ENCODE measurements around the gene ASB3.

The ASB3 gene

GRCh38 chr2:53630026-53630606 lies 156.6 kb downstream of the ASB3 start:
- TF ChIP-seq SCRT1 (tag by site-specific recombination; IDR thresholded peaks at IDR 0.05; ENCODE audit: borderline replicate concordance) (no peak), BCL11A (tag by site-specific recombination; IDR thresholded peaks at IDR 0.05; ENCODE audit: low read depth) (no peak), WT1 (tag by site-specific recombination; IDR thresholded peaks at IDR 0.05) (no peak)
- TF ChIP-seq, protein P1, sequence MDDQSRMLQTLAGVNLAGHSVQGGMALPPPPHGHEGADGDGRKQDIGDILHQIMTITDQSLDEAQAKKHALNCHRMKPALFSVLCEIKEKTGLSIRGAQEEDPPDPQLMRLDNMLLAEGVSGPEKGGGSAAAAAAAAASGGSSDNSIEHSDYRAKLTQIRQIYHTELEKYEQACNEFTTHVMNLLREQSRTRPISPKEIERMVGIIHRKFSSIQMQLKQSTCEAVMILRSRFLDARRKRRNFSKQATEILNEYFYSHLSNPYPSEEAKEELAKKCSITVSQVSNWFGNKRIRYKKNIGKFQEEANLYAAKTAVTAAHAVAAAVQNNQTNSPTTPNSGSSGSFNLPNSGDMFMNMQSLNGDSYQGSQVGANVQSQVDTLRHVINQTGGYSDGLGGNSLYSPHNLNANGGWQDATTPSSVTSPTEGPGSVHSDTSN (CRISPR knock-in tag; IDR thresholded peaks at IDR 0.05), result no peak
- Histone ChIP-seq H3K4me3 (ENCODE audit: low read depth, low read length) (no peak overlapping the region), H3K9me3 (ENCODE audit: control insufficient read depth, insufficient read depth, low read depth, low read length) (no peaks in the 10 kb centered on the region), H3K36me3 (ENCODE audit: control insufficient read depth in 2 of 2, insufficient read depth in 1 of 2, low read length in 2 of 2) (no peaks in the 10 kb centered on the region), H3K27ac (ENCODE audit: extremely low read depth, low read depth, low read length) (no peak overlapping the region), H3K4me1 (ENCODE audit: control insufficient read depth, insufficient read depth, low read length) (0 out of 2 replicates have a peak, but pooled peaks cover 2% of the 10 kb centered on the region)
- CTCF ChIA-PET, result no interaction called here
- POLR2A ChIA-PET, result no interaction called here

DNA sequence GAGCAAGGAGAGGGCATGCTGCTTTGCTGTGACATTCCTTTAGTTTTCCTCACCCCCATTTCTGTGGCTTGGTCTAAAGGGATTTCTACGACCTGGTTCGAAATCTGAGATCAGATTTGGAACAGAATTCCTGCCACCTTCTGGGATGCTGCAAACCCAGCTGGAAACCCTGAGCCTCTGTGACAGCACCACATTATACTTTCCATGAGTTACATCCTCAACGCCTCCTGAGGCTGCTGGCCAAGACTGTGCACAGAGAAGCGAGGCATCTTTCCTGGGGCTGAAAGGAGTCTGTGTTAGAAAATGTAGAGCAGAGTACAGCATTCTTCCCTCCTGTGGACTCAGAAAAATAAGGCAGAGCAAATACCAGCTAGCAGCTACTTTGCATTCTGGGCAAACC lies 157.3 kb downstream of the ASB3 start:
- TF ChIP-seq, protein P2, sequence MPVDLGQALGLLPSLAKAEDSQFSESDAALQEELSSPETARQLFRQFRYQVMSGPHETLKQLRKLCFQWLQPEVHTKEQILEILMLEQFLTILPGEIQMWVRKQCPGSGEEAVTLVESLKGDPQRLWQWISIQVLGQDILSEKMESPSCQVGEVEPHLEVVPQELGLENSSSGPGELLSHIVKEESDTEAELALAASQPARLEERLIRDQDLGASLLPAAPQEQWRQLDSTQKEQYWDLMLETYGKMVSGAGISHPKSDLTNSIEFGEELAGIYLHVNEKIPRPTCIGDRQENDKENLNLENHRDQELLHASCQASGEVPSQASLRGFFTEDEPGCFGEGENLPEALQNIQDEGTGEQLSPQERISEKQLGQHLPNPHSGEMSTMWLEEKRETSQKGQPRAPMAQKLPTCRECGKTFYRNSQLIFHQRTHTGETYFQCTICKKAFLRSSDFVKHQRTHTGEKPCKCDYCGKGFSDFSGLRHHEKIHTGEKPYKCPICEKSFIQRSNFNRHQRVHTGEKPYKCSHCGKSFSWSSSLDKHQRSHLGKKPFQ (tag by site-specific recombination; IDR thresholded peaks at IDR 0.05), result no peak
- TF ChIP-seq ZNF768 (tag by site-specific recombination; IDR thresholded peaks at IDR 0.05), result no peak
- POLR2A ChIA-PET, result no interaction called here
- Histone ChIP-seq H3K27ac (ENCODE audit: extremely low read depth, low read depth, low read length) (no peak overlapping the region), H3K36me3 (ENCODE audit: control insufficient read depth in 2 of 2, insufficient read depth in 1 of 2, low read length in 2 of 2) (no peaks in the 10 kb centered on the region), H3K4me1 (ENCODE audit: control insufficient read depth, insufficient read depth, low read length) (0 out of 2 replicates have a peak, but pooled peaks cover 2% of the 10 kb centered on the region), H3K4me3 (ENCODE audit: low read depth, low read length) (no peak overlapping the region), H3K9me3 (ENCODE audit: control insufficient read depth, insufficient read depth, low read depth, low read length) (no peaks in the 10 kb centered on the region)
- CTCF ChIA-PET, result no interaction called here

- POLR2A ChIA-PET, result no interaction called here
- no peak overlapping the region for H3K27ac ChIP-seq (ENCODE audit: extremely low read depth, low read depth, low read length)
- CTCF ChIA-PET, result no interaction called here
- no peak overlapping the region for H3K4me3 ChIP-seq (ENCODE audit: low read depth, low read length)
- H3K4me1 ChIP-seq (ENCODE audit: control insufficient read depth, insufficient read depth, low read length), result 0 out of 2 replicates have a peak, but pooled peaks cover 2% of the 10 kb centered on the region
- H3K36me3 ChIP-seq (ENCODE audit: control insufficient read depth in 2 of 2, insufficient read depth in 1 of 2, low read length in 2 of 2), result no peaks in the 10 kb centered on the region
- no peaks in the 10 kb centered on the region for H3K9me3 ChIP-seq (ENCODE audit: control insufficient read depth, insufficient read depth, low read depth, low read length)
- TF ChIP-seq ZNF146 (tag by site-specific recombination; IDR thresholded peaks at IDR 0.05) (no peak), ZNF501 (tag by site-specific recombination; IDR thresholded peaks at IDR 0.05) (no peak), CTCF (tag by site-specific recombination; IDR thresholded peaks at IDR 0.05) (no peak), BCL11A (tag by site-specific recombination; IDR thresholded peaks at IDR 0.05; ENCODE audit: low read depth) (no peak), KLF8 (tag by site-specific recombination; IDR thresholded peaks at IDR 0.05) (no peak), ZNF433 (tag by site-specific recombination; IDR thresholded peaks at IDR 0.05; ENCODE audit: low read depth) (no peak), ZFHX2 (tag by site-specific recombination; conservative IDR thresholded peaks at IDR 0.05) (no peak), ZNF600 (tag by site-specific recombination; IDR thresholded peaks at IDR 0.05) (no peak), ZNF510 (tag by site-specific recombination; IDR thresholded peaks at IDR 0.05; ENCODE audit: insufficient replicate concordance) (no peak), ZNF792 (tag by site-specific recombination; IDR thresholded peaks at IDR 0.05) (no peak), ZBTB7A (tag by site-specific recombination; IDR thresholded peaks at IDR 0.05; ENCODE audit: low read depth) (no peak), ZNF155 (tag by site-specific recombination; IDR thresholded peaks at IDR 0.05) (no peak), ZIC2 (tag by site-specific recombination; IDR thresholded peaks at IDR 0.05) (no peak)
- TF ChIP-seq, protein P1 (CRISPR knock-in tag; IDR thresholded peaks at IDR 0.05), result no peak
Observed at GRCh38 chr2:53629001-53629400, 157.8 kb downstream of the ASB3 start.

Measured in HEK293 (cell line).